Endothelial cell of umbilical vein (primary cell): Measurements from ENCODE around the gene CDK6.

Source experiments
- EZH2 ChIP-seq: IDR thresholded peaks from 2 replicates; pipeline ENCODE4 v1.6.1; 2012; ENCODE audit warnings: borderline replicate concordance, low read depth, mild to moderate bottlenecking, moderate library complexity, low read length, inconsistent platforms; ENCODE audit not compliant: severe bottlenecking
- FOS ChIP-seq: IDR thresholded peaks from 2 replicates; pipeline ENCODE4 v1.6.1; 2011; ENCODE audit warnings: mild to moderate bottlenecking, low read length, moderate library complexity, borderline replicate concordance; ENCODE audit not compliant: insufficient read depth
- GATA2 ChIP-seq: IDR thresholded peaks from 2 replicates; pipeline ENCODE4 v1.7.0; 2011; ENCODE audit warnings: low read depth, mild to moderate bottlenecking, moderate library complexity, mixed read lengths, low read length; ENCODE audit not compliant: insufficient read length, insufficient read depth
- JUN ChIP-seq: IDR thresholded peaks from 2 replicates; pipeline ENCODE4 v1.6.1; 2011; ENCODE audit warnings: borderline replicate concordance, low read depth; ENCODE audit not compliant: insufficient read length, insufficient read depth
- MYC ChIP-seq: IDR thresholded peaks from one replicate; pipeline ENCODE4 v1.6.1; 2011; ENCODE audit warnings: mild to moderate bottlenecking, low read depth, low read length
- POLR2A ChIP-seq: IDR thresholded peaks from 2 replicates; pipeline ENCODE4 v1.6.1; 2012; ENCODE audit warnings: low read depth, mild to moderate bottlenecking, control low read depth, low read length
- POLR2AphosphoS5 ChIP-seq: IDR thresholded peaks from 2 replicates; pipeline ENCODE4 v1.6.1; 2012; ENCODE audit warnings: low read depth, mild to moderate bottlenecking, control low read depth, low read length, moderate library complexity; ENCODE audit not compliant: insufficient read depth
- TF ChIP-seq, protein P1 (sequence below), 2 donors: IDR thresholded peaks; 1 replicate in 1 of 2; 2 replicates in 1 of 2; pipeline ENCODE4 v1.5.1; 2011; ENCODE audit warnings: low read length in 2 of 2, mild to moderate bottlenecking in 2 of 2, moderate library complexity in 2 of 2, control low read depth in 1 of 2, inconsistent platforms in 1 of 2, low read depth in 1 of 2; ENCODE audit not compliant: insufficient read depth in 1 of 2; ENCODE audit errors: extremely low read depth in 1 of 2
- TF ChIP-seq, protein P2 (sequence below): IDR thresholded peaks from 2 replicates; pipeline ENCODE4 v1.6.1; 2011; ENCODE audit not compliant: insufficient read depth, insufficient read length

DNA sequence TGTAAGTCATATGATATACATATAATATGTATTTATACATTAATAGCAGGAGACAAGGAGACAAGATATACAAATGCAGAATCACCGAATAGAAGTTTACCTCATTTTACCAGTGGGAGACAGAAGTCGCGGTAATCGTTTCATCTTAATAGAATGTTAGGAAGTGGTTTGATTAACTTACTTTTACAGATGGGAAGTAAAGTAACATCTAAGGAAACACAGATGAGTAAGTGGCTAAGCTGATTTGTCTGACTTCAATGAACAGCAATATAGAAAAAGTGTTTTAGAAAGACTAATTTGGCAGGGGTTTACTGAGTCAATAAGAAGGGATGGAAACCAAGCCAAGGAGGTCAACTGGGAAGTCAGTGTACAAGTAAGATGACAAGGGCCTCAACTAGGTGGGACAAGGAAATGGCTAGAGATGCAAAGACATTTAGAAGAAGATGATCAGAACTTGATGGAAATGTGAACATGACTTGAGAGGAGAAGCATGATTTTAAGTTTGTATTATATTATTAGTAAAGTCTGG, 210.0 kb downstream of the CDK6 start:
- TF ChIP-seq POLR2A, result no peak
- no peak for TF ChIP-seq POLR2AphosphoS5
- TF ChIP-seq, protein P1, sequence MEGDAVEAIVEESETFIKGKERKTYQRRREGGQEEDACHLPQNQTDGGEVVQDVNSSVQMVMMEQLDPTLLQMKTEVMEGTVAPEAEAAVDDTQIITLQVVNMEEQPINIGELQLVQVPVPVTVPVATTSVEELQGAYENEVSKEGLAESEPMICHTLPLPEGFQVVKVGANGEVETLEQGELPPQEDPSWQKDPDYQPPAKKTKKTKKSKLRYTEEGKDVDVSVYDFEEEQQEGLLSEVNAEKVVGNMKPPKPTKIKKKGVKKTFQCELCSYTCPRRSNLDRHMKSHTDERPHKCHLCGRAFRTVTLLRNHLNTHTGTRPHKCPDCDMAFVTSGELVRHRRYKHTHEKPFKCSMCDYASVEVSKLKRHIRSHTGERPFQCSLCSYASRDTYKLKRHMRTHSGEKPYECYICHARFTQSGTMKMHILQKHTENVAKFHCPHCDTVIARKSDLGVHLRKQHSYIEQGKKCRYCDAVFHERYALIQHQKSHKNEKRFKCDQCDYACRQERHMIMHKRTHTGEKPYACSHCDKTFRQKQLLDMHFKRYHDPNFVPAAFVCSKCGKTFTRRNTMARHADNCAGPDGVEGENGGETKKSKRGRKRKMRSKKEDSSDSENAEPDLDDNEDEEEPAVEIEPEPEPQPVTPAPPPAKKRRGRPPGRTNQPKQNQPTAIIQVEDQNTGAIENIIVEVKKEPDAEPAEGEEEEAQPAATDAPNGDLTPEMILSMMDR (IDR thresholded peaks at IDR 0.05; ENCODE audit: extremely low read depth in 1 of 2, insufficient read depth in 1 of 2, low read depth in 1 of 2, low read length in 2 of 2), result no peak
- TF ChIP-seq EZH2, result no peak
- TF ChIP-seq, protein P2, sequence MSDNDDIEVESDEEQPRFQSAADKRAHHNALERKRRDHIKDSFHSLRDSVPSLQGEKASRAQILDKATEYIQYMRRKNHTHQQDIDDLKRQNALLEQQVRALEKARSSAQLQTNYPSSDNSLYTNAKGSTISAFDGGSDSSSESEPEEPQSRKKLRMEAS, result no peak
- TF ChIP-seq JUN, result no peak
- TF ChIP-seq GATA2, result no peak
- no peak for TF ChIP-seq MYC
- no peak for TF ChIP-seq FOS
